SU-DHL-6 (cell line): ENCODE results near the gene DMRTB1.

Experiments
- H2AFZ ChIP-seq: fragments of 200-600 bp; sonication (generic); 2 replicates; pipeline ENCODE4 v1.6.1; 2014; ENCODE audit warnings: low read depth, mild to moderate bottlenecking, moderate library complexity, mixed read lengths, antibody characterized with exemption, low read length; ENCODE audit not compliant: severe bottlenecking
- H3F3A ChIP-seq: fragments of 200-600 bp; shearing (Covaris generic); 2 replicates; pipeline ENCODE4 v1.6.0; 2016; ENCODE audit warnings: antibody characterized with exemption, mild to moderate bottlenecking; ENCODE audit not compliant: insufficient read depth
- H3K27ac ChIP-seq: fragments of 200-600 bp; sonication (generic); 2 replicates; pipeline ENCODE4 v1.5.1; 2016; ENCODE audit warnings: low read depth, mild to moderate bottlenecking, low read length, moderate library complexity, mixed read lengths
- H3K27me3 ChIP-seq: fragments of 200-600 bp; sonication (generic), shearing (Covaris generic); 2 replicates; pipeline ENCODE4 v1.6.0; 2014; ENCODE audit warnings: mild to moderate bottlenecking, low read length
- H3K36me3 ChIP-seq: fragments of 200-600 bp; sonication (generic); 2 replicates; pipeline ENCODE4 v1.6.1; 2014; ENCODE audit warnings: mild to moderate bottlenecking, low read length, mixed read lengths
- H3K4me2 ChIP-seq: fragments of 300-600, 200-600 bp; shearing (Covaris generic), sonication (generic); 2 replicates; pipeline ENCODE4 v1.6.0; 2014; ENCODE audit warnings: low read length, low read depth, mild to moderate bottlenecking; ENCODE audit not compliant: poor library complexity, severe bottlenecking
- H3K4me3 ChIP-seq: fragments of 200-600 bp; sonication (generic); 2 replicates; pipeline ENCODE4 v1.5.1; 2014; ENCODE audit warnings: antibody characterized with exemption, low read length, mild to moderate bottlenecking, mixed read lengths; ENCODE audit not compliant: insufficient read depth, poor library complexity, severe bottlenecking
- H3K79me2 ChIP-seq: fragments of 200-600 bp; sonication (generic); 2 replicates; pipeline ENCODE4 v1.6.1; 2014; ENCODE audit warnings: mild to moderate bottlenecking, low read length, moderate library complexity; ENCODE audit not compliant: insufficient read depth
- H3K9ac ChIP-seq: fragments of 200-600 bp; sonication (generic); 2 replicates; pipeline ENCODE4 v1.7.0; 2014; ENCODE audit warnings: mild to moderate bottlenecking, low read length
- H3K9me2 ChIP-seq: fragments of 200-600 bp; sonication (generic); replicated peaks from 2 replicates; pipeline ENCODE4 v1.6.1; 2014; ENCODE audit warnings: low read length; ENCODE audit not compliant: insufficient read depth
- H3K9me3 ChIP-seq: fragments of 200-600 bp; sonication (generic); 2 replicates; pipeline ENCODE4 v1.6.1; 2014; ENCODE audit warnings: low read length, mixed read lengths; ENCODE audit not compliant: insufficient read depth
- H4K20me1 ChIP-seq: fragments of 200-600 bp; sonication (generic); 2 replicates; pipeline ENCODE4 v1.6.1; 2014; ENCODE audit warnings: low read depth, mild to moderate bottlenecking, antibody characterized with exemption, low read length, moderate library complexity, mixed read lengths
- CTCF ChIP-seq: fragments of 200-600 bp; sonication (generic); IDR thresholded peaks from one replicate; pipeline ENCODE4 v1.5.1; 2017; ENCODE audit warnings: antibody characterized with exemption, mild to moderate bottlenecking, low read length, moderate library complexity; ENCODE audit not compliant: insufficient read depth, poor library complexity, severe bottlenecking
- EZH2phosphoT487 ChIP-seq: fragments of 200-600 bp; sonication (generic), shearing (Covaris generic); conservative IDR thresholded peaks from 2 replicates; pipeline ENCODE4 v1.6.1; 2018; ENCODE audit warnings: mild to moderate bottlenecking, antibody characterized with exemption, low read length, moderate library complexity, mixed read lengths

DMRTB1 gene

GRCh38 chr1:53507116-53507820 lies 48.1 kb downstream of the DMRTB1 start:
- H3K27me3 ChIP-seq: no peaks in the 10 kb centered on the region
- H3F3A ChIP-seq: no peaks in the 10 kb centered on the region
- H3K36me3 ChIP-seq: no peaks in the 10 kb centered on the region
- no peak overlapping the region for H2AFZ ChIP-seq
- no peak overlapping the region for H3K27ac ChIP-seq
- no peak overlapping the region for H3K9ac ChIP-seq
- no peak overlapping the region for H3K4me3 ChIP-seq
- H3K9me3 ChIP-seq: no peaks in the 10 kb centered on the region
- no peaks in the 10 kb centered on the region for H4K20me1 ChIP-seq
- H3K4me2 ChIP-seq: no peak overlapping the region
- H3K79me2 ChIP-seq: no peaks in the 10 kb centered on the region
- TF ChIP-seq CTCF (no peak), EZH2phosphoT487 (no peak)
- H3K9me2 ChIP-seq: no peaks in the 10 kb centered on the region

DNA sequence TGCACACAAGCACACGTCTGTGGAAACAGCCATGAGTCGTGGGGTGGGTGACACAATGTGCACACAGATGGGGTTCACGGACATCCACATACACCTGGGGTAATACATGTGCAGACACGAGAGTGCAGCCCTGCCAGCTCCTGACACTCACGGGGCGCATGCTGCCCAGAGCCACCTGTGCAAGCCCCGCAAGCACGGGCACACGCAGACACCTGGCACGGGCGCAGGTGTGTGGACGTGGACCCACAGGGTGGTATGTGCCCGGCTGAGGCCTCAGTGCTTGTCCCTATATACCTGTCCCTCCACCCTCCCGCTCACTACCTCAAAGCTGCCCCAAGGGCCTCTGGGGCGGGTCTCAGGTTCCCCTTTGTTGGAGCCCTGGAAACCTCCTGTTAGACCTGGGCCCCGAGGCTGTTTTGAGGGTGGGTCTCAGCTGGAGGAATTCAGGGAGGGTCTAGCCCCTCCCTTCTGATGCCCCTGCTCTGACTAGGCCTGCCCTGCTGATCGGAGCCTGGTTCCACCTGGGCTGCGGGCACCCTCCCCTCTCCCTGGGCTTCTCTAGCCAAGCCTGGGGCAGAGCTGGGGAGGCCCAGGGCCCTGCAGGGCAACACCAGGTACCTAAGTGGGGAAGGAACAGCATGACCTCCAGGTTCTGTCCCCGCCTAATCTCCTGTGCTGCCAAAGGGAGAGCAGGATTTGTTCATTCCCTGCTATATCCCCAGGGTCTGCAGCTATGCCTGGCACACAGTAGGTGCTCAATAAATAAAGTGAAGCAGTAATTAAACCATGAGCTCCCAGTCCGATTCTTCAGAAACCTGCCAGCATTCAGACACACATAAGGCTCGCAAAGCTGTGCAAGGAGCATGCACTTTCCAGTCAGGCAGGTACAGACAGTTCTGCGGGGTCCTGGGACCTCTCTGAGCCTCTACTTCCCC lies 49.1 kb downstream of the DMRTB1 start:
- Histone ChIP-seq H2AFZ (no peak overlapping the region), H3K9ac (no peak overlapping the region), H3K9me3 (no peaks in the 10 kb centered on the region), H3K79me2 (no peaks in the 10 kb centered on the region), H3K9me2 (no peaks in the 10 kb centered on the region), H3K27me3 (no peaks in the 10 kb centered on the region), H3F3A (no peaks in the 10 kb centered on the region), H3K36me3 (no peaks in the 10 kb centered on the region), H3K27ac (no peak overlapping the region), H4K20me1 (no peaks in the 10 kb centered on the region), H3K4me3 (no peak overlapping the region), H3K4me2 (no peak overlapping the region)
- TF ChIP-seq CTCF (no peak), EZH2phosphoT487 (no peak)

DNA sequence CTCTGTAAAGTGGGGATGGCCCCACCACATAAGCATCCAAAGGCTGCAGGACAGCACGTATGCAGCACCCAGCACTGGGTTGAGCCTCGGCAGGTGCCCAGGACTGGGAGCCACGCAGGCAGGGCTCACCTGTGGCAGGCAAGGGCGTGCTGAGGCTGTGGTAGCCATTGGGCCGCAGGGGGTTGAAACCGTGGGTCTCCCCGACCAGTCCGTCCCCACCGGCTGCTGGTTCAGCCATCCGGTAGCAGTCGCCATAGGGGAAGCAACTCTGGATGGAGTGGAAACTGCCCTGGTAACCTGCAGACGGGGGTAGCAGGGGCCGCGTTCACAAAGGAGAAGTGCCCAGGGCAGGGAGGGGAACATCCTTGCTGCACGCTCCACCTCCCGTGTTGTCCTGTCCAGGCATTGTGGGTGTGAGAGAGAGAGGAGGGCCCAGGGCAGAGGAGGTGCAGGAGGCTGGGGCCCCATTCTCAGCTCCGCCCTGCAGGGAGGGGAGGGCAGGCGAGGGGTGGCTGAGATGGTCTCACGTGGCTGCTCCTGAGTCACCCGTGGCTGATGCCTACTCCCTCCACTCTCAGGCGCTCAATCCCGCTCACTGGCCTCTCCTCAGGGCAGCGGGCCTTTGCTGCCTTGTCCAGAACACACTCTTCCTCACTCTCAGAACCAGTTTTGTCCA lies 49.9 kb downstream of the DMRTB1 start:
- H3K9me2 ChIP-seq: no peaks in the 10 kb centered on the region
- H3K27ac ChIP-seq: no peak overlapping the region
- H3K27me3 ChIP-seq: no peaks in the 10 kb centered on the region
- H3K79me2 ChIP-seq: no peaks in the 10 kb centered on the region
- H3K4me2 ChIP-seq: no peak overlapping the region
- no peak overlapping the region for H3K9ac ChIP-seq
- no peak overlapping the region for H3K4me3 ChIP-seq
- no peaks in the 10 kb centered on the region for H3K36me3 ChIP-seq
- H3F3A ChIP-seq: no peaks in the 10 kb centered on the region
- H4K20me1 ChIP-seq: no peaks in the 10 kb centered on the region
- no peak overlapping the region for H2AFZ ChIP-seq
- H3K9me3 ChIP-seq: no peaks in the 10 kb centered on the region
- no peak for TF ChIP-seq EZH2phosphoT487
- TF ChIP-seq CTCF: no peak
